HepG2 (cell line): ENCODE results near the gene RNASE4. TPM values are rescaled to one million over a fixed set of nuclear protein-coding genes. Genes with fewer than 3 reads are reported as not detected.

Experiments used
- ATF7 ChIP-seq, 2 experiments: fragments of 450-650 bp in 1 of 2; sonication (generic) in 1 of 2; formaldehyde crosslinking in 1 of 2; IDR thresholded peaks; 2 replicates each; pipeline versions ENCODE4 v1.4.0 to v1.6.1; 2016 to 2020; ENCODE audit warnings: antibody characterized with exemption in 1 of 2, mild to moderate bottlenecking in 1 of 2, missing genetic modification reagents in 1 of 2
- CC2D1A ChIP-seq: sonication (generic); formaldehyde crosslinking; IDR thresholded peaks from 2 replicates; pipeline ENCODE4 v1.8.1; 2023; ENCODE audit warnings: mild to moderate bottlenecking, missing genetic modification reagents
- FOXA3 ChIP-seq: IDR thresholded peaks from 2 replicates; pipeline ENCODE4 v1.6.1; 2016; ENCODE audit warnings: missing genetic modification reagents, missing compliant biosample characterization
- GFI1 ChIP-seq: sonication (generic); formaldehyde crosslinking; IDR thresholded peaks from 2 replicates; pipeline ENCODE4 v1.5.0; 2020; ENCODE audit warnings: missing genetic modification reagents, mild to moderate bottlenecking, borderline replicate concordance
- MATR3 ChIP-seq: sonication (generic); formaldehyde crosslinking; IDR thresholded peaks from 2 replicates; pipeline ENCODE4 v1.4.0; 2020; ENCODE audit warnings: missing genetic modification reagents
- NR2F6 ChIP-seq, 2 experiments: IDR thresholded peaks; 2 replicates each; pipeline ENCODE4 v1.6.1; 2016; ENCODE audit warnings: antibody characterized with exemption in 1 of 2, mild to moderate bottlenecking in 1 of 2
- SNRNP70 ChIP-seq: fragments of 200-400 bp; formaldehyde crosslinking; IDR thresholded peaks from 2 replicates; pipeline ENCODE4 v1.6.1; 2017; ENCODE audit warnings: mild to moderate bottlenecking, low read depth, low read length, moderate library complexity
- SOX6 ChIP-seq, 2 experiments: fragments of 450-650 bp in 1 of 2; sonication (generic) in 1 of 2; formaldehyde crosslinking in 1 of 2; IDR thresholded peaks; 2 replicates each; pipeline versions ENCODE4 v1.4.0 to v1.6.1; 2017 to 2020; ENCODE audit warnings: antibody characterized with exemption in 1 of 2, mild to moderate bottlenecking in 1 of 2, missing genetic modification reagents in 1 of 2
- XBP1 ChIP-seq: sonication (generic); formaldehyde crosslinking; IDR thresholded peaks from 2 replicates; pipeline ENCODE4 v1.5.0; 2020; ENCODE audit warnings: missing genetic modification reagents
- ZBTB34 ChIP-seq: sonication (generic); formaldehyde crosslinking; IDR thresholded peaks from 2 replicates; pipeline ENCODE4 v1.8.0; 2022; ENCODE audit warnings: mild to moderate bottlenecking, missing genetic modification reagents
- ZFP36L1 ChIP-seq: sonication (generic); formaldehyde crosslinking; IDR thresholded peaks from 2 replicates; pipeline ENCODE4 v1.8.0; 2022; ENCODE audit warnings: mild to moderate bottlenecking, missing genetic modification reagents, moderate library complexity
- ZFYVE20 ChIP-seq: sonication (generic); formaldehyde crosslinking; IDR thresholded peaks from 2 replicates; pipeline ENCODE4 v1.8.0; 2023; ENCODE audit warnings: low read depth, mild to moderate bottlenecking, moderate library complexity, missing genetic modification reagents, borderline replicate concordance
- ZNF207 ChIP-seq: fragments of 450-650 bp; IDR thresholded peaks from 2 replicates; pipeline ENCODE4 v1.6.1; 2016; ENCODE audit warnings: antibody characterized with exemption, borderline replicate concordance
- ZNF629 ChIP-seq: sonication (generic); formaldehyde crosslinking; conservative IDR thresholded peaks from 2 replicates; pipeline ENCODE4 v1.5.0; 2020; ENCODE audit warnings: missing genetic modification reagents
- polyA plus RNA-seq, 8 experiments: library from polyadenylated mRNA; depleted of rRNA in 3 of 8; stranded (reverse) in 7 of 8; unstranded in 1 of 8; fragments of >200 nt; fragmentation: Illumina TruSeq in 4 of 8; extraction: Trizol in 4 of 8; gene quantifications; 2 replicates each; pipeline versions ENCODE4 v1.2.1 to v1.2.3, GENCODE V29; 2011 to 2016; ENCODE audit warnings: low read depth in 4 of 8, missing spikeins in 1 of 8, mixed read lengths in 1 of 8; ENCODE audit not compliant: insufficient read depth in 1 of 8
- total RNA-seq, 5 experiments: library from RNA; depleted of rRNA; stranded (reverse); fragments of >200 nt; fragmentation: Illumina TruSeq; extraction: Trizol; gene quantifications; 2 replicates each; pipeline ENCODE4 v1.2.3, GENCODE V29; 2016; ENCODE audit warnings: low read depth in 1 of 5
- TF ChIP-seq, protein P1 (sequence below): IDR thresholded peaks from 2 replicates; pipeline ENCODE4 v1.6.1; 2016
- TF ChIP-seq, protein P2 (sequence below): sonication (generic); formaldehyde crosslinking; IDR thresholded peaks from 2 replicates; pipeline ENCODE4 v1.5.0; 2020; ENCODE audit warnings: missing genetic modification reagents
- TF ChIP-seq, protein P3 (sequence below): sonication (generic); formaldehyde crosslinking; IDR thresholded peaks from 2 replicates; pipeline ENCODE4 v1.4.0; 2020; ENCODE audit warnings: mild to moderate bottlenecking, missing genetic modification reagents

The RNASE4 gene
- total and polyA plus RNA-seq, 2 of the 13 experiments (the other 11 are each of a cell fraction or from before 2014, with no cell fraction given), result 109 to 983 TPM

DNA sequence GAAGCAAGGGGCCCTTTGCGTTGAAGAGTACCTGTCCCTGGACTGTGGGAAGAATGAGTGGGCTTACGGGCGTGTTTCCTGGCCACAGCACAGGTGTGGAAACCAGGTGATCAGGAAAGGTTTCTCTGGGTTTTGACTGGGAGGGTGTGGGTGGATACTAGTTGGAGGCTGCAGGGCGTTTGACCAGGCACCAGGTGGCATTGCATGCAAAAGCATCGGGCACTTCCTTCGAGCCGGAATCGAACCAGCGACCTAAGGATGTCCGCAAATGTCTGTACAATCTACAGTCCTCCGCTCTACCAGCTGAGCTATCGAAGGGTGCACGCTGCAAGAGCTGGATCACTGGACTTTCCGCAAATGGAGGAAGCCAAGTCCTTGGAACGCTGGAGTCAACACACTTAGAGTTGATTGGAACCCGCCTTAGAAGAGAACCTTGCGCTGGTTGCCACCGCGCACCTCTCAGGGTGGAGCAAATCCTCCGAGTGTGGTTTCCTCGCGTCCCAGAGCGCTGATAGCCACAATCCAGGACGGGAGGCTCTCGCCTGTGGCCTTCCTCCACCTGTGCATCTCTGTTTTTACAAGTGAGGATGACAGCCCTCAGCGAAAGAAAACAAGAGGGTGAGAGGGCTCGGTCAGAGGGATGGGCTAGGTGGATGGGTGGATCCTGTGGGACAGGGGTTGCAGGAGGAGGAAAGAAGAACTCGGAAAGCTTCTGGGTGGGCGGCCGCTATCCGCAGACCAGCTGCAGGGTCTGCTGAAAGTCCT, 21.2 kb upstream of the RNASE4 start (continued):
- TF ChIP-seq CC2D1A (CRISPR knock-in tag), result no peak
- no peak for TF ChIP-seq MATR3
- no peak for TF ChIP-seq ZFP36L1 (CRISPR knock-in tag)
- no peak for TF ChIP-seq GFI1 (CRISPR knock-in tag)
- TF ChIP-seq, protein P1, sequence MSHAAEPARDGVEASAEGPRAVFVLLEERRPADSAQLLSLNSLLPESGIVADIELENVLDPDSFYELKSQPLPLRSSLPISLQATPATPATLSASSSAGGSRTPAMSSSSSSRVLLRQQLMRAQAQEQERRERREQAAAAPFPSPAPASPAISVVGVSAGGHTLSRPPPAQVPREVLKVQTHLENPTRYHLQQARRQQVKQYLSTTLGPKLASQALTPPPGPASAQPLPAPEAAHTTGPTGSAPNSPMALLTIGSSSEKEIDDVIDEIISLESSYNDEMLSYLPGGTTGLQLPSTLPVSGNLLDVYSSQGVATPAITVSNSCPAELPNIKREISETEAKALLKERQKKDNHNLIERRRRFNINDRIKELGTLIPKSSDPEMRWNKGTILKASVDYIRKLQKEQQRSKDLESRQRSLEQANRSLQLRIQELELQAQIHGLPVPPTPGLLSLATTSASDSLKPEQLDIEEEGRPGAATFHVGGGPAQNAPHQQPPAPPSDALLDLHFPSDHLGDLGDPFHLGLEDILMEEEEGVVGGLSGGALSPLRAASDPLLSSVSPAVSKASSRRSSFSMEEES, result 0 out of 2 replicates have a peak, but pooled peaks have one; percentile 28
- no peak for TF ChIP-seq ATF7 (IDR thresholded peaks at IDR 0.05)
- TF ChIP-seq ATF7 (CRISPR knock-in tag; IDR thresholded peaks at IDR 0.05), result 0 out of 2 replicates have a peak, but pooled peaks have one; percentile 56
- TF ChIP-seq ZNF207, result no peak
- peak; percentile 64 for TF ChIP-seq ZNF629 (CRISPR knock-in tag)
- TF ChIP-seq FOXA3 (CRISPR knock-in tag), result peak; percentile 54
- no peak for TF ChIP-seq SOX6 (IDR thresholded peaks at IDR 0.05)
- TF ChIP-seq SOX6 (CRISPR knock-in tag; IDR thresholded peaks at IDR 0.05), result peak; percentile 49
- TF ChIP-seq, protein P2, sequence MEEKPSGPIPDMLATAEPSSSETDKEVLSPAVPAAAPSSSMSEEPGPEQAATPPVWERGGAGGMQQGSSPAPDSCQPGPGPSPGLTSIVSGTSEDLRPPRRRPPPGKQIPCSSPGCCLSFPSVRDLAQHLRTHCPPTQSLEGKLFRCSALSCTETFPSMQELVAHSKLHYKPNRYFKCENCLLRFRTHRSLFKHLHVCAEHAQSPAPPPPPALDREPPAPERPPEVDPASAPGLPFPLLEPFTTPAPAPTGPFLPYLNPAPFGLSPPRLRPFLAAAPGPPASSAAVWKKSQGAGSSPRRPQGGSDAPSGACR, result no peak
- TF ChIP-seq ZBTB34 (CRISPR knock-in tag), result no peak
- TF ChIP-seq ZFYVE20, result no peak
- TF ChIP-seq XBP1 (CRISPR knock-in tag), result no peak
- TF ChIP-seq, protein P3, sequence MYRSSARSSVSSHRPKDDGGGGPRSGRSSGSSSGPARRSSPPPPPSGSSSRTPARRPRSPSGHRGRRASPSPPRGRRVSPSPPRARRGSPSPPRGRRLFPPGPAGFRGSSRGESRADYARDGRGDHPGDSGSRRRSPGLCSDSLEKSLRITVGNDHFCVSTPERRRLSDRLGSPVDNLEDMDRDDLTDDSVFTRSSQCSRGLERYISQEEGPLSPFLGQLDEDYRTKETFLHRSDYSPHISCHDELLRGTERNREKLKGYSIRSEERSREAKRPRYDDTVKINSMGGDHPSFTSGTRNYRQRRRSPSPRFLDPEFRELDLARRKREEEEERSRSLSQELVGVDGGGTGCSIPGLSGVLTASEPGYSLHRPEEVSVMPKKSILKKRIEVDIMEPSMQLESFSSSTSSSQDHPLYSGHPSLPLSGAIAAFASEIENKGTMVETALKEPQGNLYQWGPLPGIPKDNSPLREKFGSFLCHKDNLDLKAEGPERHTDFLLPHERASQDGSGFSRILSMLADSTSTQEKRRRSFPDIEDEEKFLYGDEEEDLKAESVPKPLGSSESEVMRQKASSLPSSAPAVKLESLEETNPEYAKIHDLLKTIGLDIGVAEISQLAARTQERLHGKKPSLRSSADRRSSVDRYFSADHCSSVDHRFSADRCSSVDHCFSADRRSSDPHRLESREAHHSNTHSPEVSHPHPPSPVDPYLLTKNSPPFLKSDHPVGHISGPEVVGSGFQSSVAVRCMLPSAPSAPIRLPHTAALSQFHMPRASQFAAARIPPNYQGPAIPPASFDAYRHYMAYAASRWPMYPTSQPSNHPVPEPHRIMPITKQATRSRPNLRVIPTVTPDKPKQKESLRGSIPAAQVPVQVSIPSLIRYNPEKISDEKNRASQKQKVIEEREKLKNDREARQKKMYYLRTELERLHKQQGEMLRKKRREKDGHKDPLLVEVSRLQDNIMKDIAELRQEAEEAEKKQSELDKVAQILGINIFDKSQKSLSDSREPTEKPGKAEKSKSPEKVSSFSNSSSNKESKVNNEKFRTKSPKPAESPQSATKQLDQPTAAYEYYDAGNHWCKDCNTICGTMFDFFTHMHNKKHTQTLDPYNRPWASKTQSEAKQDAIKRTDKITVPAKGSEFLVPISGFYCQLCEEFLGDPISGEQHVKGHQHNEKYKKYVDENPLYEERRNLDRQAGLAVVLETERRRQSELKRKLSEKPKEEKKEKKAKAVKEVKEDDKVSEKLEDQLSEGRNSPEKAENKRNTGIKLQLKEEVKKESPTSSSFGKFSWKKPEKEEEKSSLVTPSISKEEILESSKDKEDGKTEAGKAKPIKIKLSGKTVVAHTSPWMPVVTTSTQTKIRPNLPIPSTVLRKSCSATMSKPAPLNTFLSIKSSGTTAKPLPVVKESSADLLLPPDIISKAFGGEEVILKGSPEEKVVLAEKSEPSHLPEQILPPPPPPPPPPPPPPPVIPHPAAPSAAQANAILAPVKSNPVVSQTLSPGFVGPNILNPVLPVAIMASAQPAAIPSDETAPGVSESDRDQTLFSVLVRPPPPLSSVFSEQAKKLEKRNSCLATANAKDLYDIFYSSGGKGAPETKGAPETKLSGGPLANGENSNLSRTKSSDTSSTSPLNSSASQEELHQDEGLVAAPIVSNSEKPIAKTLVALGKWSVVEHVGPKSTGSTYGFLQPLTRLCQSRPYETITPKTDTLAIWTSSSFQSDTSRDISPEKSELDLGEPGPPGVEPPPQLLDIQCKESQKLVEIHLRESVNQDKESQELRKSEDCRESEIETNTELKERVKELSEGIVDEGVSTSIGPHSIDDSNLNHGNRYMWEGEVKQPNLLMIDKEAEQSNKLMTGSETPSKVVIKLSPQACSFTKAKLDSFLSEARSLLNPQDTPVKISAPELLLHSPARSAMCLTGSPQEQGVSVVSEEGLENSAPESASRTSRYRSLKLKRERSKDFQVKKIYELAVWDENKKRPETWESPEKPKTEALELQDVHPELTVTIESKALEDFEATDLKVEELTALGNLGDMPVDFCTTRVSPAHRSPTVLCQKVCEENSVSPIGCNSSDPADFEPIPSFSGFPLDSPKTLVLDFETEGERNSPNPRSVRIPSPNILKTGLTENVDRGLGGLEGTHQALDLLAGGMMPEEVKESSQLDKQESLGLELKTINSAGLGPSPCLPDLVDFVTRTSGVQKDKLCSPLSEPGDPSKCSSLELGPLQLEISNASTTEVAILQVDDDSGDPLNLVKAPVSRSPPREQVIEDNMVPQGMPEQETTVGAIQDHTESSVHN (CRISPR knock-in tag), result no peak
- TF ChIP-seq NR2F6 (IDR thresholded peaks at IDR 0.05), result no peak
- 0 out of 2 replicates have a peak, but pooled peaks have one; percentile 17 for TF ChIP-seq NR2F6 (CRISPR knock-in tag; IDR thresholded peaks at IDR 0.05)
- TF ChIP-seq SNRNP70, result no peak
